CD4-positive, alpha-beta T cell (primary cell): Measurements from ENCODE around the gene GALM. TPM values are rescaled to one million over a fixed set of nuclear protein-coding genes. Genes with fewer than 3 reads are reported as not detected.

Experiments used
- ATAC-seq: fragments of 200-7000 bp; cut with Tn5 transposase; one replicate; pipeline ENCODE4 v1.10.0; 2022; ENCODE audit warnings: mild to moderate bottlenecking; ENCODE audit not compliant: poor library complexity
- CTCF ChIA-PET: fragments of 350-600 bp; sonication (Branson Sonifier 250); formaldehyde crosslinking; loops from one replicate; lab custom pipeline; 2021; ENCODE audit warnings: antibody characterized with exemption, inconsistent platforms; lab: Charles Lee
- POLR2A ChIA-PET: fragments of 350-600 bp; sonication (Branson Sonifier 250); formaldehyde crosslinking; loops from one replicate; lab custom pipeline; 2021; ENCODE audit warnings: antibody characterized with exemption, inconsistent platforms; lab: Charles Lee
- DNase-seq, 14 experiments: peaks; one replicate each; pipeline ENCODE4 v3.0.0-alpha.2; 2013 to 2020; ENCODE audit warnings: mixed read lengths in 2 of 14
- H3K27ac ChIP-seq, 2 donors: one replicate each; pipeline versions ENCODE4 v1.5.1 to v1.7.0; 2013; ENCODE audit warnings: low read length in 2 of 2, low read depth in 1 of 2, mild to moderate bottlenecking in 1 of 2
- H3K27me3 ChIP-seq, 2 experiments: 1 replicate in 1 of 2; 2 replicates in 1 of 2; pipeline versions ENCODE4 v1.6.1 to v1.7.0; 2013; ENCODE audit warnings: low read length in 2 of 2, control low read depth in 1 of 2, mild to moderate bottlenecking in 1 of 2, moderate library complexity in 1 of 2; ENCODE audit not compliant: insufficient read depth in 2 of 2, control insufficient read depth in 1 of 2
- H3K36me3 ChIP-seq: one replicate; pipeline ENCODE4 v1.6.1; 2013; ENCODE audit warnings: low read length, control low read depth; ENCODE audit not compliant: insufficient read depth
- H3K4me1 ChIP-seq: one replicate; pipeline ENCODE4 v1.6.1; 2013; ENCODE audit warnings: low read length, control low read depth; ENCODE audit not compliant: insufficient read depth
- H3K4me3 ChIP-seq: one replicate; pipeline ENCODE4 v1.5.1; 2013; ENCODE audit warnings: mild to moderate bottlenecking, low read length, moderate library complexity
- H3K9me3 ChIP-seq, 2 experiments: 1 replicate in 1 of 2; 2 replicates in 1 of 2; pipeline versions ENCODE4 v1.6.1 to v1.7.0; 2013; ENCODE audit warnings: low read length in 2 of 2, mild to moderate bottlenecking in 2 of 2, control low read depth in 1 of 2, moderate library complexity in 1 of 2; ENCODE audit not compliant: control insufficient read depth in 1 of 2, insufficient read depth in 1 of 2
- H3K27ac Mint-ChIP-seq: one replicate; pipeline ENCODE4 v1.8.0; 2020; ENCODE audit warnings: mixed read lengths
- H3K27me3 Mint-ChIP-seq: one replicate; pipeline ENCODE4 v1.8.0; 2021; ENCODE audit warnings: mixed read lengths
- H3K36me3 Mint-ChIP-seq: one replicate; pipeline ENCODE4 v1.8.0; 2021; ENCODE audit warnings: low read depth, mixed read lengths
- H3K4me1 Mint-ChIP-seq: one replicate; pipeline ENCODE4 v1.8.0; 2021; ENCODE audit warnings: low read depth, mixed read lengths
- H3K4me3 Mint-ChIP-seq: one replicate; pipeline ENCODE4 v1.8.0; 2020; ENCODE audit warnings: mild to moderate bottlenecking, mixed read lengths
- H3K9me3 Mint-ChIP-seq: one replicate; pipeline ENCODE4 v1.8.0; 2020; ENCODE audit warnings: mixed read lengths
- CTCF ChIP-seq: fragments of 200-600 bp; IDR thresholded peaks from one replicate; pipeline ENCODE4 v1.8.0; 2022; ENCODE audit warnings: antibody characterized with exemption, mild to moderate bottlenecking
- intact Hi-C, 2 experiments: fragments of 100-400 bp; cut with DNase I in 1 of 2; cut with micrococcal nuclease in 1 of 2; formaldehyde crosslinking; loops; one replicate each; pipeline versions ENCODE4 v1.15.1 to v1.9.0; 2023 to 2025; cut with DNase I, micrococcal nuclease
- total RNA-seq, 174 experiments: library from RNA in 2 of 174; stranded (reverse) in 2 of 174; gene quantifications; one replicate each; pipeline ENCODE4 v1.2.3 and lab custom pipeline; 2021 to 2026

The GALM gene
- total RNA-seq, 2 experiments from 2014 or later = 5.9 to 7.0 TPM

GRCh38 chr2:38765551-38765950, 99.6 kb downstream of the GALM start:
- DNase-seq = no peak
- H3K36me3 Mint-ChIP-seq = no peaks in the 10 kb centered on the region

GRCh38 chr2:38771632-38772031, 105.7 kb downstream of the GALM start:
- H3K36me3 Mint-ChIP-seq = no peaks in the 10 kb centered on the region
- CTCF ChIA-PET = no interaction called here
- no peak for ATAC-seq

More at GRCh38 chr2:38765551-38765950, 99.6 kb downstream of the GALM start:
- POLR2A ChIA-PET = no interaction called here
- TF ChIP-seq CTCF = no peak
- Histone ChIP-seq H3K27me3 (no peaks in the 10 kb centered on the region), H3K4me1 (no peaks in the 10 kb centered on the region), H3K9me3 (no peaks in the 10 kb centered on the region), H3K4me3 (no peak overlapping the region), H3K36me3 (no peaks in the 10 kb centered on the region), H3K27ac (no peak overlapping the region)
- no peak for ATAC-seq
- no peak overlapping the region for H3K4me3 Mint-ChIP-seq
- CTCF ChIA-PET = no interaction called here
- no peaks in the 10 kb centered on the region for H3K9me3 Mint-ChIP-seq
- H3K4me1 Mint-ChIP-seq = no peaks in the 10 kb centered on the region
- no peaks in the 10 kb centered on the region for H3K27me3 Mint-ChIP-seq
- no peak overlapping the region for H3K27ac Mint-ChIP-seq
- intact Hi-C loops = no loop called here

GRCh38 chr2:38775097-38775920, 109.4 kb downstream of the GALM start:
- CTCF ChIA-PET = interaction anchor here (1.5 kb wide), 1 partner anchor 25 kb away, joined by 3 read pairs; the partner anchor contains the start of gene SRSF7
- DNase-seq (no peak), ATAC-seq (no peak)
- POLR2A ChIA-PET = interaction anchor here (0.8 to 5.0 kb wide), 2 partner anchors 24 to 173 kb away, joined by 3 to 52 read pairs; partner anchors contain the start of gene SRSF7
- no peak for TF ChIP-seq CTCF
- Histone ChIP-seq H3K4me3 (no peak overlapping the region), H3K27ac (no peak overlapping the region), H3K9me3 (no peaks in the 10 kb centered on the region), H3K4me1 (peaks cover 17% of the 10 kb centered on the region), H3K27me3 (no peaks in the 10 kb centered on the region), H3K36me3 (no peaks in the 10 kb centered on the region)
- peak overlapping the region; percentile 54 for H3K4me3 Mint-ChIP-seq
- no peak overlapping the region for H3K27ac Mint-ChIP-seq
- peaks cover 11% of the 10 kb centered on the region for H3K36me3 Mint-ChIP-seq
- H3K27me3 Mint-ChIP-seq = peaks cover 19% of the 10 kb centered on the region
- H3K4me1 Mint-ChIP-seq = peaks cover 12% of the 10 kb centered on the region
- H3K9me3 Mint-ChIP-seq = no peaks in the 10 kb centered on the region
- intact Hi-C loops = loop anchor here in 1 of 2 experiments (5.0 to 10.0 kb wide), 3 partner anchors 102 to 1811 kb away; partner anchors contain the start of genes DHX57, MORN2, SOS1 and STRN

More at GRCh38 chr2:38771632-38772031, 105.7 kb downstream of the GALM start:
- no peak for DNase-seq
- H3K9me3 Mint-ChIP-seq = no peaks in the 10 kb centered on the region
- H3K27ac Mint-ChIP-seq = no peak overlapping the region
- no peak for TF ChIP-seq CTCF
- H3K4me3 ChIP-seq = no peak overlapping the region
- POLR2A ChIA-PET = no interaction called here
- H3K36me3 ChIP-seq = no peaks in the 10 kb centered on the region
- peaks cover 16% of the 10 kb centered on the region for H3K27me3 Mint-ChIP-seq
- no peaks in the 10 kb centered on the region for H3K4me1 Mint-ChIP-seq
- H3K27ac ChIP-seq = no peak overlapping the region
- intact Hi-C loops = loop anchor here in 1 of 2 experiments (10.0 kb wide), 2 partner anchors 353 to 1807 kb away; partner anchors contain the start of genes SOS1 and STRN
- no peaks in the 10 kb centered on the region for H3K9me3 ChIP-seq
- no peaks in the 10 kb centered on the region for H3K4me1 ChIP-seq
- no peak overlapping the region for H3K4me3 Mint-ChIP-seq
- no peaks in the 10 kb centered on the region for H3K27me3 ChIP-seq
